ENCODE data around the gene MTCP1.

MTCP1 gene

GRCh38 chrX:155046129-155046810 lies 24.7 kb downstream of the MTCP1 start:
- no peak for DNase-seq (ENCODE audit: low read depth)
- no peak for TF ChIP-seq CTCF (IDR thresholded peaks at IDR 0.05; ENCODE audit: insufficient read depth, low read depth, low read length, missing control alignments)
- H3K4me3 ChIP-seq (ENCODE audit: low read depth, low read length): no peak overlapping the region

DNA sequence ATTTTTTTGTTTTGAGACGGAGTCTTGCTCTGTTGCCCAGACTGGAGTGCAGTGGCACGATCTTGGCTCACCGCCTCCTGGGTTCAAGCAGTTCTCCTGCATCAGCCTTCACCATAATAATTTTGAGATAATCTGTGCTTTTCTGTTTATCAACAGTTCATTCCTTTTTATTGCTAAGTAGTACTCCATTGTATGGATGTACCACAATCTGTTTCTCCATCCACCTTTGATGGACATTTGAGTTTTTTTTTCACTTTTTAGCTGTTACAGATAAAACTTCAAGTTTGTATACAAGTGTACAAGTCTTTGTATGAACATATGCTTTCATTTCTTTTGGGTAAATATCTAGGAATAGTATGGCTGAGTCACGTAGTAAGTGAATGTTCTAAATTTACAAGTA lies 35.2 kb downstream of the MTCP1 start:
- DNase-seq (ENCODE audit: low read depth): no peak
- no peak for TF ChIP-seq CTCF (IDR thresholded peaks at IDR 0.05; ENCODE audit: insufficient read depth, low read depth, low read length, missing control alignments)
- H3K4me3 ChIP-seq (ENCODE audit: low read depth, low read length): no peak overlapping the region

DNA sequence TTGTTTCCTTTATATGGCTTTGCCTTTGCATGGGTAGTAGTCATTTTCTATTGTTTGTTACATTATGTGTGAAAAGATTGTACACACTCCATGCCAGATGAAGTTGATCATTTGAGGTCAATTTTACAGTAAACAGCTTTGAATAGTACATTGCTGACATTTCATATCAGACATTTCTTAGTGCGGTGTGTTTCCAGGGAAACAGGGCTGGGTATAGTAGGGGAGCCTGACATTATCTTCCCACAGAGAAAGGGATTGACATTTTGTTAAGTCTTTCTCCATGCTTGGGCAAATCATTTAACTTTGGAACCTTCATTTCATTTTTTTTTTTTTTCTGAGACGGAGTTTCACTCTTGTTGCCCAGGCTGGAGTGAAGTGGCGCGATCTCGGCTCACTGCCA lies 39.3 kb downstream of the MTCP1 start:
- TF ChIP-seq CTCF (IDR thresholded peaks at IDR 0.05; ENCODE audit: insufficient read depth, low read depth, low read length, missing control alignments): no peak
- no peak overlapping the region for H3K4me3 ChIP-seq (ENCODE audit: low read depth, low read length)
- DNase-seq (ENCODE audit: low read depth): no peak

DNA sequence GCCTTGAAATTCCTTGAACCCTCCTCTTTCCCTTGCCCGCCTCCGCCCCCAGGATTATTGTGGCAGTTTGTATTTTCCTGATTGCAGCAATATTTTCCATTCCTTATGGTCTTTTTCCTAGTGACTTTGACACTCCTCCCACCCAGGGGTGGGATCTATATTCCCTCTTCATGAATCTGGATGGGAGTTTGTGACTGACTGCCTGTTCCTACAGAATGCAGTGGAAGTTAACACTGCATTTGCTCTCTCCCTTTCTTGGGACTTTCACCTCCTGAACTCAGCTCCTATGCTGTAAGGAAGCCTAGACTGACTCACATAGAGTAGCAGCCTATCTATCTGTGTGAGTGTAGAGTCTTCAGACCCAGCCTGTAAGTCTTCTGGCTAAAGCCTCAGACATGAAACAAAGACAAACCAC lies 42.1 kb downstream of the MTCP1 start:
- peak overlapping the region; percentile 89 for H3K4me3 ChIP-seq (ENCODE audit: low read depth, low read length)
- no peak for TF ChIP-seq CTCF (IDR thresholded peaks at IDR 0.05; ENCODE audit: insufficient read depth, low read depth, low read length, missing control alignments)
- DNase-seq (ENCODE audit: low read depth): peak; percentile 7

- DNase-seq (ENCODE audit: low read depth): peak; percentile 40
- H3K4me3 ChIP-seq (ENCODE audit: low read depth, low read length): peak overlapping the region; percentile 89
- no peak for TF ChIP-seq CTCF (IDR thresholded peaks at IDR 0.05; ENCODE audit: insufficient read depth, low read depth, low read length, missing control alignments)
Observed at GRCh38 chrX:155028129-155028528, 42.8 kb downstream of the MTCP1 start.

DNA sequence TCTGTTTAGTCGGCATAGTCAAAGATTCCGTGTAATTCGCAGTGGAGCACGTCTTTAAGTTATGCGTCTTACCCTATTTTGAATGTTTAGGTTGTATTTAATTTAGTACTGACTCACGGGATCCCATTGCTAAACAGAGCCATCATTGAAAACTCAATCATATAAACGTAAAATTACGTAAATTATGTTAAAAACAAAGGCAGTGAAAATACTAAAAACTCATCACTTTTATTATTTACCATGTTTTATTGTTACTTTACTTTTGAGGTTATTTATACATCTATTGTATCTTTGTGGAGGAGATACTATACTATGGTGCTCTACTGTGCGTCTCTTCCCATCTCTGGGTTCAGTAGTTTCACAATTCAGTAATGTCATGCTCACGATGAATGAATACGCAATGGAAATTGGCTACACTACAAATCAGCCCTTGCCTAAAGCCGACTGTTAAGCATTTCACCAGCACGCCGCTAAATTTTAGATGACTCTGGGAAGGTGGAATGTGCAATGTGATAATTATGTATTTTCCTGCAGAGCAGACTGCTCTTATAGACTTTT lies 43.3 kb downstream of the MTCP1 start:
- peak overlapping the region; percentile 89 for H3K4me3 ChIP-seq (ENCODE audit: low read depth, low read length)
- peak; percentile 40 for DNase-seq (ENCODE audit: low read depth)
- no peak for TF ChIP-seq CTCF (IDR thresholded peaks at IDR 0.05; ENCODE audit: insufficient read depth, low read depth, low read length, missing control alignments)
